IMR-90 (cell line): ENCODE results near the gene NOC2L.

Source experiments
- BHLHE40 ChIP-seq: fragments of 150-350 bp; IDR thresholded peaks from 2 replicates; pipeline ENCODE4 v1.6.1; 2016; ENCODE audit warnings: mild to moderate bottlenecking, low read depth, low read length
- CEBPB ChIP-seq: IDR thresholded peaks from 2 replicates; pipeline ENCODE4 v1.6.1; 2012; ENCODE audit warnings: low read depth, low read length, improper control_type of control experiment
- CHD1 ChIP-seq: IDR thresholded peaks from 2 replicates; pipeline ENCODE4 v1.6.1; 2012; ENCODE audit warnings: low read depth, low read length, improper control_type of control experiment
- CTCF ChIP-seq: conservative IDR thresholded peaks from 2 replicates; pipeline ENCODE4 v1.5.1; 2012; ENCODE audit warnings: mild to moderate bottlenecking, low read depth, low read length, improper control_type of control experiment
- ELK1 ChIP-seq: fragments of 150-350 bp; IDR thresholded peaks from 2 replicates; pipeline ENCODE4 v1.6.1; 2016; ENCODE audit warnings: low read depth, mild to moderate bottlenecking, low read length, moderate library complexity, borderline replicate concordance
- FOS ChIP-seq: fragments of 150-350 bp; IDR thresholded peaks from 2 replicates; pipeline ENCODE4 v1.6.1; 2016; ENCODE audit warnings: low read depth, low read length
- MAZ ChIP-seq: IDR thresholded peaks from 2 replicates; pipeline ENCODE4 v1.6.1; 2012; ENCODE audit warnings: low read depth, mild to moderate bottlenecking, low read length, improper control_type of control experiment, moderate library complexity, borderline replicate concordance
- POLR2A ChIP-seq: IDR thresholded peaks from 2 replicates; pipeline ENCODE4 v1.6.1; 2012; ENCODE audit warnings: mild to moderate bottlenecking, low read depth, low read length
- RAD21 ChIP-seq: IDR thresholded peaks from 2 replicates; pipeline ENCODE4 v1.6.1; 2012; ENCODE audit warnings: low read length, improper control_type of control experiment
- RCOR1 ChIP-seq: IDR thresholded peaks from 2 replicates; pipeline ENCODE4 v1.6.1; 2012; ENCODE audit warnings: mild to moderate bottlenecking, low read length, improper control_type of control experiment; ENCODE audit not compliant: insufficient replicate concordance
- RFX5 ChIP-seq: IDR thresholded peaks from 2 replicates; pipeline ENCODE4 v1.8.0; 2012; ENCODE audit warnings: low read depth, mild to moderate bottlenecking, low read length, moderate library complexity
- USF2 ChIP-seq: fragments of 150-350 bp; IDR thresholded peaks from 2 replicates; pipeline ENCODE4 v1.6.1; 2017; ENCODE audit warnings: mild to moderate bottlenecking, antibody characterized with exemption, low read length, low read depth

DNA sequence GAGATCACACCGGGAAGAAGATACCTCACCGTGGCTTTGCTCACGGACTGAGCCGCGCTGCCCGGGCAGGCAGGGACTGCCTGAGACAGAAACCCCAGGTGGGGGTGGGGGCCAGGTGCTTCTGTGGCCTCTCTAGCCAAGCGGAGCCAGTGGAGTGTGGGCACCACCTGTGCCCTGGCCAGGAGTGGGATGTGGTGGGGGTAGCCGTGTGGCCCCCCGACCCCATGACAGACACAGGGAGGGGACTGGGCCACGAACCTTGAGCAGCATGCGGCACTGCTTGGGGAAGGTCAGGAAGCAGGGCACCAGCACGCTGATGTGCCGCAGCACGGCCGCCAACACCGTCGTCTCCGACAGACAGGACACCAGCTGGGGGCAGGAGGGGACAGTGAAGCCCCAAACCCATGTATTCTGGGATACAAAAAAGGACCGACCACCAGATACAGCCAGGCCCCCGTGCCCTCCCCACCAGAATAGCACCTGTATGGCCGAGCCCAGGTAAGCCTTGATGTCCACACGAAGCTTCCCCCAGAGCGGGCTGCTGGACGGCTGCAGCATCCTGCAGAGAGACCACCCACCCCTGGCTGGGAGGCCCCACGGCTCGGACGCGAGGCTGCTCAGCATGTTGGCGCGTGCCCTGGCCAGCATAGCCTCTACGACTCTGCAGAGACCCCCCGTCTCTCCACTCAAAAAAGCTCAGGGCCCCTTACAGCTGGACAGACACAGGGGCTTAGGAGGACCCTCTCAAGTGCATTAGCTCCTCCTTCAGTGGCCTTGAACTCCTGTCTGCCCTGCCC lies 5.3 kb downstream of the NOC2L start:
- no peak for TF ChIP-seq CTCF
- TF ChIP-seq POLR2A: no peak
- no peak for TF ChIP-seq RCOR1
- no peak for TF ChIP-seq MAZ
- no peak for TF ChIP-seq USF2
- no peak for TF ChIP-seq FOS
- no peak for TF ChIP-seq BHLHE40
- no peak for TF ChIP-seq RAD21
- TF ChIP-seq CHD1: no peak
- TF ChIP-seq RFX5: no peak
- no peak for TF ChIP-seq CEBPB
- no peak for TF ChIP-seq ELK1
